HepG2 (cell line): ENCODE measurements around the gene PELI1. TPM values are rescaled to one million over a fixed set of nuclear protein-coding genes. Genes with fewer than 3 reads are reported as not detected.

ENCODE experiments used
- ARID3A ChIP-seq: IDR thresholded peaks from 2 replicates; pipeline ENCODE4 v1.6.1; 2012; ENCODE audit warnings: low read depth, low read length, improper control_type of control experiment
- CREB1 ChIP-seq, 2 experiments: fragments of 450-650 bp in 1 of 2; IDR thresholded peaks; 2 replicates each; pipeline ENCODE4 v1.6.1; 2016 to 2017; ENCODE audit warnings: control low read depth in 1 of 2, mild to moderate bottlenecking in 1 of 2, missing compliant biosample characterization in 1 of 2, missing genetic modification characterization in 1 of 2
- ELF3 ChIP-seq: IDR thresholded peaks from 2 replicates; pipeline ENCODE4 v1.6.1; 2016; ENCODE audit warnings: missing genetic modification reagents, missing compliant biosample characterization
- EP300 ChIP-seq, 3 experiments: sonication (generic) in 1 of 3; formaldehyde crosslinking in 1 of 3; IDR thresholded peaks; 2 replicates each; pipeline versions ENCODE4 v1.5.1 to v1.6.1; 2011 to 2020; ENCODE audit warnings: low read depth in 2 of 3, low read length in 2 of 3, borderline replicate concordance in 1 of 3, improper control_type of control experiment in 1 of 3, mild to moderate bottlenecking in 1 of 3, missing genetic modification reagents in 1 of 3, moderate library complexity in 1 of 3
- GFI1 ChIP-seq: sonication (generic); formaldehyde crosslinking; IDR thresholded peaks from 2 replicates; pipeline ENCODE4 v1.5.0; 2020; ENCODE audit warnings: missing genetic modification reagents, mild to moderate bottlenecking, borderline replicate concordance
- GMEB2 ChIP-seq: IDR thresholded peaks from 2 replicates; pipeline ENCODE4 v1.6.1; 2016; ENCODE audit warnings: missing biosample characterization, missing genetic modification reagents, low read depth
- HNF4A ChIP-seq: sonication (generic); formaldehyde crosslinking; IDR thresholded peaks from 2 replicates; pipeline ENCODE4 v1.4.0; 2020; ENCODE audit warnings: missing genetic modification reagents
- SOX13 ChIP-seq, 3 experiments: fragments of 450-650 bp in 1 of 3; sonication (generic) in 1 of 3; formaldehyde crosslinking in 1 of 3; IDR thresholded peaks in 2 of 3; conservative IDR thresholded peaks in 1 of 3; 2 replicates each; pipeline versions ENCODE4 v1.5.0 to v1.6.1; 2016 to 2020; ENCODE audit warnings: antibody characterized with exemption in 1 of 3, mild to moderate bottlenecking in 1 of 3, missing compliant biosample characterization in 1 of 3, missing genetic modification reagents in 1 of 3, moderate library complexity in 1 of 3
- ZBTB43 ChIP-seq: sonication (generic); formaldehyde crosslinking; conservative IDR thresholded peaks from 2 replicates; pipeline ENCODE4 v1.4.0; 2020; ENCODE audit warnings: missing genetic modification reagents
- ZNF180 ChIP-seq: sonication (generic); formaldehyde crosslinking; IDR thresholded peaks from 2 replicates; pipeline ENCODE4 v1.4.0; 2020; ENCODE audit warnings: low read depth, missing genetic modification reagents, borderline replicate concordance
- ZNF3 ChIP-seq: IDR thresholded peaks from 2 replicates; pipeline ENCODE4 v1.7.0; 2017; ENCODE audit warnings: inconsistent platforms
- ZNF33A ChIP-seq: sonication (generic); formaldehyde crosslinking; IDR thresholded peaks from 2 replicates; pipeline ENCODE4 v1.5.1; 2020; ENCODE audit warnings: missing genetic modification reagents, mild to moderate bottlenecking, moderate library complexity, borderline replicate concordance
- ZNF503 ChIP-seq: sonication (generic); formaldehyde crosslinking; IDR thresholded peaks from 2 replicates; pipeline ENCODE4 v1.4.0; 2020; ENCODE audit warnings: missing genetic modification reagents
- ZNF580 ChIP-seq: IDR thresholded peaks from 2 replicates; pipeline ENCODE4 v1.6.1; 2016; ENCODE audit warnings: low read depth, borderline replicate concordance
- ZNF652 ChIP-seq: IDR thresholded peaks from 2 replicates; pipeline ENCODE4 v1.6.1; 2016; ENCODE audit warnings: low read depth, borderline replicate concordance
- polyA plus RNA-seq, 8 experiments: library from polyadenylated mRNA; depleted of rRNA in 3 of 8; stranded (reverse) in 7 of 8; unstranded in 1 of 8; fragments of >200 nt; fragmentation: Illumina TruSeq in 4 of 8; extraction: Trizol in 4 of 8; gene quantifications; 2 replicates each; pipeline versions ENCODE4 v1.2.1 to v1.2.3, GENCODE V29; 2011 to 2016; ENCODE audit warnings: low read depth in 4 of 8, missing spikeins in 1 of 8, mixed read lengths in 1 of 8; ENCODE audit not compliant: insufficient read depth in 1 of 8
- total RNA-seq, 5 experiments: library from RNA; depleted of rRNA; stranded (reverse); fragments of >200 nt; fragmentation: Illumina TruSeq; extraction: Trizol; gene quantifications; 2 replicates each; pipeline ENCODE4 v1.2.3, GENCODE V29; 2016; ENCODE audit warnings: low read depth in 1 of 5

Gene PELI1
- total and polyA plus RNA-seq, 2 of the 13 experiments (the other 11 are each of a cell fraction or from before 2014, with no cell fraction given) = 12.5 to 16.2 TPM

GRCh38 chr2:64115808-64116598 is 28.2 kb downstream of the PELI1 start (continued):
- TF ChIP-seq ARID3A (peak; percentile 49; the same call in 1 of the 2 replicates), ZNF652 (CRISPR knock-in tag) (peak; percentile 79; the same call in 1 of the 2 replicates), ZNF180 (CRISPR knock-in tag) (no peak), ZNF33A (CRISPR knock-in tag) (peak; percentile 52; the same call in 1 of the 2 replicates), ZBTB43 (0 out of 2 replicates have a peak, but pooled peaks have one; percentile 32), ZNF503 (CRISPR knock-in tag) (0 out of 2 replicates have a peak, but pooled peaks have one; percentile 36), SOX13 (IDR thresholded peaks at IDR 0.05) (no peak), SOX13 (CRISPR knock-in tag; conservative IDR thresholded peaks at IDR 0.05 in 1 of 2, IDR thresholded peaks at IDR 0.05 in 1 of 2) (peak in 1 of 2 experiments; percentile 8; a peak in 1 of 4 replicates), HNF4A (CRISPR knock-in tag) (peak; percentile 19; the same call in 1 of the 2 replicates), GFI1 (peak; percentile 55; the same call in 1 of the 2 replicates), ZNF3 (CRISPR knock-in tag) (no peak), CREB1 (IDR thresholded peaks at IDR 0.05) (no peak), CREB1 (CRISPR knock-in tag; IDR thresholded peaks at IDR 0.05) (peak; percentile 47; the same call in 1 of the 2 replicates), ELF3 (peak; percentile 88), EP300 (IDR thresholded peaks at IDR 0.05; ENCODE audit: low read depth in 2 of 2, low read length in 2 of 2) (peak in 1 of 2 experiments; percentile 52; a peak in 1 of 4 replicates), EP300 (CRISPR knock-in tag; IDR thresholded peaks at IDR 0.05; ENCODE audit: borderline replicate concordance) (no peak), GMEB2 (CRISPR knock-in tag) (no peak), ZNF580 (no peak)
